Mucosa of descending colon (tissue), 3 donors: ENCODE data around the gene CLDN1. TPM values are rescaled to one million over a fixed set of nuclear protein-coding genes. Genes with fewer than 3 reads are reported as not detected.

Source experiments
- ATAC-seq: fragments of 200-7000 bp; cut with Tn5 transposase; one replicate; pipeline ENCODE4 v1.9.1; 2020; ENCODE audit warnings: mild to moderate bottlenecking, moderate library complexity
- DNase-seq, 3 donors: peaks; one replicate each; pipeline ENCODE4 v3.0.0-alpha.2; 2020
- H3K36me3 ChIP-seq: fragments of 200-600 bp; one replicate; pipeline ENCODE4 v1.8.0; 2021; ENCODE audit warnings: low read depth, mild to moderate bottlenecking
- H3K4me1 ChIP-seq: fragments of 200-600 bp; one replicate; pipeline ENCODE4 v1.8.0; 2021; ENCODE audit warnings: low read depth, mild to moderate bottlenecking
- H3K4me3 ChIP-seq: fragments of 200-600 bp; one replicate; pipeline ENCODE4 v1.8.0; 2021; ENCODE audit warnings: mild to moderate bottlenecking
- H3K9me3 ChIP-seq: fragments of 200-600 bp; one replicate; pipeline ENCODE4 v1.8.0; 2021; ENCODE audit warnings: mild to moderate bottlenecking
- intact Hi-C, 2 donors: fragments of 100-400 bp; cut with DNase I in 1 of 2; cut with micrococcal nuclease in 1 of 2; formaldehyde crosslinking; loops; one replicate each; pipeline versions ENCODE4 v1.11.0 to v1.11.1; 2022; cut with DNase I, micrococcal nuclease
- total RNA-seq, 3 donors: library from RNA; stranded (reverse); fragmentation: NEBNext Ultra II Directional in 2 of 3; extraction: Animal tissue kit (Norgen Biotek cat#: 25700) in 2 of 3; gene quantifications; one replicate each; pipeline versions ENCODE4 v1.2.1 to v1.2.4, GENCODE V29; 2021 to 2023
- TF ChIP-seq, protein P1 (sequence below): fragments of 200-600 bp; IDR thresholded peaks from one replicate; pipeline ENCODE4 v1.8.0; 2022; ENCODE audit warnings: antibody characterized with exemption, mild to moderate bottlenecking
- donor health status: DM: no; HTN: no; CAD: no; lungs with moderate emphysema.
- donor health status: DM: no; HTN: no; CAD: no.
- donor health status: DM: no; HTN: yes; CAD: no.

The CLDN1 gene
- total RNA-seq, 3 donors from 2014 or later = 0.57 to 4.3 (median 0.78) TPM

DNA sequence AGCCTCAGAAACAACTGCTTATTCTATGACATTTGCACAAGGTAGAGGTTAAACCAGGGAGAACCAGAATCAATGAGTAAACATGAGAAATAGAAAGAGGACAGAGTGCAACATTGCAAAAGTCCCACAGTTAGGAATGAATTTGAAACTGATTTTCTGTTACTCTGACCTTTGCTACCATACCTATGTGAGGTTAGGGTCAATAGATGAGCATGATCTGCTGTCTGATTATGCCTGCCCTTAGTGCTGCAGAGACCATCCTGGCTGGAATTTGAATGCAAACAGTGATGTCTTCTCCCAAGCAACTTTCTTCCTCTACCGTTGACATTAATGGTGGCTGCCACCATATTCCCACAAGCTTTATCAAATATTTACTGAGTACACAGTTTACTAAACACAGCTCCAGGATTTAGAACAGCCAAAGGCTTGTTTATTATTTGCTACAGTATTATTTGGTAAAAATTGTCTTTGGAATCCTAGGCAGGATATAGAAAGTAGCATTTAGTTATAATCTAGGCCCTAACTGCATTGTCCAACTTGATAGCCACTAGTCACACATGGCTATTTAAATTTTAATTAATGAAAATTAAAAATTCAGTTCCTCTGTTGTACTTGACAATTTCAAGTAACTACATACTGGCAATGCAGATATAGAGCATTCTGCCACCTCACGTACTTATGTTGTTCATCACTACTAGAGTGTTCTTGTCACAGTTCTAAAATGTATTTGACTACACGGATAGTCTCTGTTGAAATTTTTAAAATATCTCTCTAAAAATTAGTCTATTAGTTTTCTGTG, 8.9 kb upstream of the CLDN1 start:
- no peak for DNase-seq
- H3K36me3 ChIP-seq = no peaks in the 10 kb centered on the region
- ATAC-seq = peak; percentile 47
- no peaks in the 10 kb centered on the region for H3K9me3 ChIP-seq
- intact Hi-C loops = no loop called here
- no peaks in the 10 kb centered on the region for H3K4me1 ChIP-seq
- TF ChIP-seq, protein P1, sequence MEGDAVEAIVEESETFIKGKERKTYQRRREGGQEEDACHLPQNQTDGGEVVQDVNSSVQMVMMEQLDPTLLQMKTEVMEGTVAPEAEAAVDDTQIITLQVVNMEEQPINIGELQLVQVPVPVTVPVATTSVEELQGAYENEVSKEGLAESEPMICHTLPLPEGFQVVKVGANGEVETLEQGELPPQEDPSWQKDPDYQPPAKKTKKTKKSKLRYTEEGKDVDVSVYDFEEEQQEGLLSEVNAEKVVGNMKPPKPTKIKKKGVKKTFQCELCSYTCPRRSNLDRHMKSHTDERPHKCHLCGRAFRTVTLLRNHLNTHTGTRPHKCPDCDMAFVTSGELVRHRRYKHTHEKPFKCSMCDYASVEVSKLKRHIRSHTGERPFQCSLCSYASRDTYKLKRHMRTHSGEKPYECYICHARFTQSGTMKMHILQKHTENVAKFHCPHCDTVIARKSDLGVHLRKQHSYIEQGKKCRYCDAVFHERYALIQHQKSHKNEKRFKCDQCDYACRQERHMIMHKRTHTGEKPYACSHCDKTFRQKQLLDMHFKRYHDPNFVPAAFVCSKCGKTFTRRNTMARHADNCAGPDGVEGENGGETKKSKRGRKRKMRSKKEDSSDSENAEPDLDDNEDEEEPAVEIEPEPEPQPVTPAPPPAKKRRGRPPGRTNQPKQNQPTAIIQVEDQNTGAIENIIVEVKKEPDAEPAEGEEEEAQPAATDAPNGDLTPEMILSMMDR = no peak
- H3K4me3 ChIP-seq = no peak overlapping the region

DNA sequence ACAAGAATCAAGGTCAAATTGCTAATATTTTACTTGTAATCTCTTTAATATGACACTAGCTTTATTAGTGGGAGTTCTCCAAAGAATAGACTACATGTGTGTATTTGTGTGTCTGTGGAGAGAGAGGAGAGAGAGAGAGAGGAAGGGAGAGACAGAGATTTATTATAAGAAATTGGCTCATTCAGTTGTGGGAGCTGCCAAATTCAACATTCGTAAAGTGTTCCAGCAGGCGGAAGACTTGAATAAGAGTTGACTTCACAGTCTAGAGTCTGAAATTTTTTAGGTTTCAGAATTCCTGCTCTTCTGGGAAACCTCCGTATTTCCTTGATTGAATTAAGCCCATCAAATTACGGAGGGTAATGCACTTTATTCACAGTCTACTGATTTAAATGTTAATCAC, 4.7 kb upstream of the CLDN1 start:
- TF ChIP-seq, protein P1 = no peak
- ATAC-seq = peak; percentile 23
- intact Hi-C loops = loop anchor here (10.0 kb wide), 4 partner anchors 98 to 372 kb away; no protein-coding TSS in a partner anchor
- peak in 1 of 3 donors; percentile 40 for DNase-seq
- Histone ChIP-seq H3K4me1 (peaks cover 5% of the 10 kb centered on the region), H3K9me3 (no peaks in the 10 kb centered on the region), H3K4me3 (no peak overlapping the region), H3K36me3 (no peaks in the 10 kb centered on the region)

DNA sequence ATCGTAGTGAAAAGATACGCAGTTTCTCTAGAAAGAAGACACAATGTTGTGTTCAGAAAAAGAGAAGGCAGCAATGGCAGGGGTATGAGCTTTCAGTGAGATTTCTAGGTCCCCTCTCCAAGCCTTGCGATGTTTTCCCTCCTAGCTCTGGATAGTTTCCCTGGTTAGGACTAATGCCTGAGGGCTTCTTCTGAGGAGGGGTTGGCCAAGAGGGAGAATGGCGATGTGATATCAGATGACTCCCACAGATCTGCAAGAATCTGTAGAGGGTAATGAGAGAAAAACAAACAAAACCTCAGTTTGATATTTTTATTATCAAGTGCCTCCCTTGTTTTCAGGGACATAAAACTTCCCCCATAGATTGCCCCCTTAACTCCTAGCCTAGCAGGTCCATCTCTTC, 4.1 kb upstream of the CLDN1 start:
- intact Hi-C loops = loop anchor here (10.0 kb wide), 4 partner anchors 98 to 372 kb away; no protein-coding TSS in a partner anchor
- no peak for DNase-seq

DNA sequence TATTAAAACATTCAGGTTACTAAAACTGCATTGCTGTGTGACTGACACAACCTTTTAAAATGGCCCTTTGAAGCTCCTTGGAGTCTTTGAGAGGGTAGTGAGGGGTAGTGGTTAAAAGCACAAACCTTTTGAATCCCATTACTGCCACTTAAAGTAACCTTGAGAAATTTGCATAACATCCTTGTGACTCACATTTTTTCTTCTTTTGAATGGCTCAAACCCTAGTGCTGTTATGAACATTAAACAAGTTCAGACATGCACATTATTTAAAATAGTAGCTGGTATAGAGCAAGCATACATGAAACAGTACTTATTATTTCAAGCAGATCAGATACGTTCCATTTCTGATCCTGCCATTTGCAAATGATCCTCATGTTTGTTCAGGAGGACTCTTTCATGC, 3.7 kb upstream of the CLDN1 start:
- no peaks in the 10 kb centered on the region for H3K9me3 ChIP-seq
- peaks cover 9% of the 10 kb centered on the region for H3K4me1 ChIP-seq
- no peaks in the 10 kb centered on the region for H3K36me3 ChIP-seq
- intact Hi-C loops = loop anchor here (10.0 kb wide), 4 partner anchors 99 to 371 kb away; no protein-coding TSS in a partner anchor
- DNase-seq = no peak
- TF ChIP-seq, protein P1 = no peak
- H3K4me3 ChIP-seq = no peak overlapping the region
- no peak for ATAC-seq

More for the DNA sequence above, 4.1 kb upstream of the CLDN1 start:
- H3K4me1 ChIP-seq = peaks cover 9% of the 10 kb centered on the region
- H3K4me3 ChIP-seq = no peak overlapping the region
- H3K36me3 ChIP-seq = no peaks in the 10 kb centered on the region
- no peak for ATAC-seq
- H3K9me3 ChIP-seq = no peaks in the 10 kb centered on the region
- TF ChIP-seq, protein P1 = no peak

DNA sequence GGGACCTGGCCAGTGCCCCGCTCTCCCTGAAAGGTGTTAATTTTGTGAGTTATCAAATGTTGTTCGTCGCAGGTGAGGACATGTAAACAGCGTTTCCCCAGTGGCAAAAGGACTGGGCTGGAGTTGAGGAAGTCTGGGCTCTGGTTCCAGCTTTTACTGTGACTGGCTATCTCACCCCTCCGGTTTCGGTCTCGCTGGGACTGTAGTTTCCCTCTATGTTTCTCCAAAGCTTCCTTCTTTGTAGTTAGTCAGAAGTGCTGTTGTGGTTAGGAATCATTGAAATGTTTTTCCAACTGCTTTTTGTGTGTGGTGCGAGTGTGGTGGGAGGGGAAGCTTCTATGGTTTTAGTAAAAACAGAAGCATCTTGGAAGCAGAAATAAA, 990 bp upstream of the CLDN1 start:
- no peak overlapping the region for H3K4me3 ChIP-seq
- ATAC-seq = peak; percentile 34
- intact Hi-C loops = loop anchor here (10.0 kb wide), 4 partner anchors 98 to 368 kb away; no protein-coding TSS in a partner anchor

More for the DNA sequence above, 990 bp upstream of the CLDN1 start:
- peaks cover 9% of the 10 kb centered on the region for H3K4me1 ChIP-seq
- H3K36me3 ChIP-seq = no peaks in the 10 kb centered on the region
- TF ChIP-seq, protein P1 = no peak
- DNase-seq = peak in 1 of 3 donors; percentile 9
- no peaks in the 10 kb centered on the region for H3K9me3 ChIP-seq
